Measurements from ENCODE around the gene ADGRF5.

DNA sequence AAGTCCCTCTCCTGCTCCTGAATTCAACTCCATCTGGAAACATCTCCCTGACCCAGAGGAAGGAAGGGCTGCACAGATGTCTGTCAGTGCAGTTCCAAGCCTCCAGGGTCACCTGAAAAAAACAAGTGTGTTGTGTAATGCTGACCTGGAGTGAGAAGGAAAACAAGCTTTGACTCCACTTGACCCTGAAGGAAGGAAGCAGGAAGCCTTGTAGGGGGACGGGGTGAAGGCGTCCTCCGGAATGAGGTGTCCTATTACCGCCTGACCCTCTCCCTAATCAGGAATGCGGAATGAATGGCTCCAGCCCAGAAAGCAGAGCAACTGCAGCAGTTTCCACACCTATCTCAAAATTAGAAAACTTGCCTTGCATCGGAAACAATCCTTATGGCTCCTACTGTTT, 13.9 kb upstream of the ADGRF5 start:
- no peak for TF ChIP-seq POLR2A (IDR thresholded peaks at IDR 0.05)
- TF ChIP-seq, protein P1, sequence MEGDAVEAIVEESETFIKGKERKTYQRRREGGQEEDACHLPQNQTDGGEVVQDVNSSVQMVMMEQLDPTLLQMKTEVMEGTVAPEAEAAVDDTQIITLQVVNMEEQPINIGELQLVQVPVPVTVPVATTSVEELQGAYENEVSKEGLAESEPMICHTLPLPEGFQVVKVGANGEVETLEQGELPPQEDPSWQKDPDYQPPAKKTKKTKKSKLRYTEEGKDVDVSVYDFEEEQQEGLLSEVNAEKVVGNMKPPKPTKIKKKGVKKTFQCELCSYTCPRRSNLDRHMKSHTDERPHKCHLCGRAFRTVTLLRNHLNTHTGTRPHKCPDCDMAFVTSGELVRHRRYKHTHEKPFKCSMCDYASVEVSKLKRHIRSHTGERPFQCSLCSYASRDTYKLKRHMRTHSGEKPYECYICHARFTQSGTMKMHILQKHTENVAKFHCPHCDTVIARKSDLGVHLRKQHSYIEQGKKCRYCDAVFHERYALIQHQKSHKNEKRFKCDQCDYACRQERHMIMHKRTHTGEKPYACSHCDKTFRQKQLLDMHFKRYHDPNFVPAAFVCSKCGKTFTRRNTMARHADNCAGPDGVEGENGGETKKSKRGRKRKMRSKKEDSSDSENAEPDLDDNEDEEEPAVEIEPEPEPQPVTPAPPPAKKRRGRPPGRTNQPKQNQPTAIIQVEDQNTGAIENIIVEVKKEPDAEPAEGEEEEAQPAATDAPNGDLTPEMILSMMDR (IDR thresholded peaks at IDR 0.05), result no peak
- TF ChIP-seq EP300 (IDR thresholded peaks at IDR 0.05), result no peak
- TF ChIP-seq POLR2AphosphoS5 (IDR thresholded peaks at IDR 0.05), result no peak
